Measurements from ENCODE around the gene SYT6.

GRCh38 chr1:114117654-114118053 is 36.0 kb downstream of the SYT6 start:
- TF ChIP-seq CTCF (IDR thresholded peaks at IDR 0.05) (no peak), POLR2AphosphoS5 (IDR thresholded peaks at IDR 0.05; ENCODE audit: insufficient read depth in 1 of 2, low read depth in 1 of 2) (no peak), POLR2A (IDR thresholded peaks at IDR 0.05) (no peak)
